Naive thymus-derived CD4-positive, alpha-beta T cell (primary cell): ENCODE data around the gene ZNF195. TPM values are rescaled to one million over a fixed set of nuclear protein-coding genes. Genes with fewer than 3 reads are reported as not detected.
"Not testable (repeated sequence)": the region's sequence is repeated elsewhere in the genome, so short reads cannot be mapped to it uniquely, and the experiment has no call there.

Experiments used
- ATAC-seq: fragments of 150-1000 bp; cut with Tn5 transposase; 2 replicates; pipeline ENCODE4 v1.10.0; 2021; ENCODE audit warnings: mild to moderate bottlenecking, moderate library complexity
- CTCF ChIA-PET: fragments of 350-600 bp; sonication (Branson Sonifier 250); formaldehyde crosslinking; loops from one replicate; lab custom pipeline; 2021; ENCODE audit warnings: antibody characterized with exemption; lab: Charles Lee
- POLR2A ChIA-PET: fragments of 350-600 bp; sonication (Branson Sonifier 250); formaldehyde crosslinking; loops from one replicate; lab custom pipeline; 2021; ENCODE audit warnings: antibody characterized with exemption, inconsistent platforms; lab: Charles Lee
- DNase-seq, 9 donors: peaks; one replicate each; pipeline versions ENCODE4 v3.0.0 to v3.0.0-alpha.2; 2020 to 2022; ENCODE audit warnings: mixed read lengths in 1 of 9
- H3K27ac ChIP-seq: one replicate; pipeline ENCODE4 v1.7.0; 2013; ENCODE audit warnings: mild to moderate bottlenecking, low read depth, low read length, moderate library complexity
- H3K27me3 ChIP-seq, 2 donors: one replicate each; pipeline ENCODE4 v1.7.0; 2013; ENCODE audit warnings: low read length in 2 of 2, mild to moderate bottlenecking in 2 of 2, moderate library complexity in 2 of 2; ENCODE audit not compliant: control insufficient read depth in 2 of 2, insufficient read depth in 2 of 2
- H3K36me3 ChIP-seq, 3 experiments: 1 replicate in 2 of 3; 2 replicates in 1 of 3; pipeline ENCODE4 v1.7.0; 2013; ENCODE audit warnings: low read length in 3 of 3, mild to moderate bottlenecking in 3 of 3, moderate library complexity in 1 of 3; ENCODE audit not compliant: insufficient read depth in 3 of 3, control insufficient read depth in 2 of 3
- H3K4me1 ChIP-seq, 2 donors: one replicate each; pipeline ENCODE4 v1.7.0; 2013; ENCODE audit warnings: low read length in 2 of 2, mild to moderate bottlenecking in 2 of 2, moderate library complexity in 1 of 2; ENCODE audit not compliant: control insufficient read depth in 2 of 2, insufficient read depth in 2 of 2
- H3K4me3 ChIP-seq: 2 replicates; pipeline ENCODE4 v1.7.0; 2013; ENCODE audit warnings: mild to moderate bottlenecking, low read length
- H3K9me3 ChIP-seq, 3 experiments: 1 replicate in 2 of 3; 2 replicates in 1 of 3; pipeline ENCODE4 v1.7.0; 2013; ENCODE audit warnings: low read length in 3 of 3; ENCODE audit not compliant: control insufficient read depth in 2 of 3
- H3K27ac Mint-ChIP-seq, 9 donors: one replicate each; pipeline ENCODE4 v1.8.0; 2020 to 2022; ENCODE audit warnings: mixed read lengths in 9 of 9, mild to moderate bottlenecking in 8 of 9, moderate library complexity in 5 of 9, inconsistent platforms in 2 of 9
- H3K27me3 Mint-ChIP-seq, 5 donors: one replicate each; pipeline ENCODE4 v1.8.0; 2021 to 2022; ENCODE audit warnings: mixed read lengths in 5 of 5, mild to moderate bottlenecking in 1 of 5
- H3K36me3 Mint-ChIP-seq, 5 donors: one replicate each; pipeline ENCODE4 v1.8.0; 2020 to 2022; ENCODE audit warnings: mixed read lengths in 5 of 5, mild to moderate bottlenecking in 3 of 5, inconsistent platforms in 1 of 5
- H3K4me1 Mint-ChIP-seq, 7 donors: one replicate each; pipeline ENCODE4 v1.8.0; 2020 to 2022; ENCODE audit warnings: mixed read lengths in 7 of 7, mild to moderate bottlenecking in 3 of 7, inconsistent platforms in 1 of 7
- H3K4me3 Mint-ChIP-seq, 10 donors: one replicate each; pipeline ENCODE4 v1.8.0; 2020 to 2022; ENCODE audit warnings: mild to moderate bottlenecking in 10 of 10, mixed read lengths in 10 of 10, moderate library complexity in 6 of 10, inconsistent platforms in 2 of 10
- H3K9me3 Mint-ChIP-seq, 11 donors: one replicate each; pipeline ENCODE4 v1.8.0; 2020 to 2022; ENCODE audit warnings: mixed read lengths in 11 of 11, mild to moderate bottlenecking in 4 of 11, inconsistent platforms in 1 of 11, moderate library complexity in 1 of 11
- intact Hi-C, 2 donors: fragments of 100-400 bp; cut with micrococcal nuclease; formaldehyde crosslinking; loops; one replicate each; pipeline ENCODE4 v1.15.1; 2023
- polyA plus RNA-seq, 2 donors: library from polyadenylated mRNA; unstranded; fragments of 300-500 nt; fragmentation: Illumina TruSeq; gene quantifications; one replicate each; pipeline ENCODE4 v1.2.3, GENCODE V29; 2021
- total RNA-seq, 6 experiments: library from RNA in 5 of 6; stranded (reverse) in 5 of 6; gene quantifications; 1 replicate in 5 of 6; 2 replicates in 1 of 6; pipeline ENCODE4 v1.2.3 and lab custom pipeline; 2021 to 2026

The ZNF195 gene
- total and polyA plus RNA-seq, 7 experiments from 2014 or later: 18.4 to 39.0 (median 29.9) TPM

GRCh38 chr11:3404076-3404925 is 25.4 kb upstream of the ZNF195 start:
- intact Hi-C loops, H3K36me3 Mint-ChIP-seq, ATAC-seq, H3K27me3 ChIP-seq, H3K27ac ChIP-seq, CTCF ChIA-PET, H3K9me3 ChIP-seq, H3K4me3 Mint-ChIP-seq, H3K27me3 Mint-ChIP-seq, H3K9me3 Mint-ChIP-seq, DNase-seq, POLR2A ChIA-PET, H3K4me3 ChIP-seq, H3K4me1 ChIP-seq, H3K36me3 ChIP-seq, H3K27ac Mint-ChIP-seq: not testable (repeated sequence)
- peaks cover 0 to 11% (median 6%) of the 10 kb centered on the region in 7 donors for H3K4me1 Mint-ChIP-seq

- H3K36me3 Mint-ChIP-seq, H3K4me3 ChIP-seq, H3K27ac ChIP-seq, H3K9me3 Mint-ChIP-seq, POLR2A ChIA-PET, H3K36me3 ChIP-seq, H3K4me1 Mint-ChIP-seq, DNase-seq, H3K9me3 ChIP-seq, intact Hi-C loops, CTCF ChIA-PET, H3K4me3 Mint-ChIP-seq, H3K27me3 Mint-ChIP-seq, H3K4me1 ChIP-seq, H3K27ac Mint-ChIP-seq, ATAC-seq, H3K27me3 ChIP-seq: not testable (repeated sequence)
Measured at GRCh38 chr11:3402861-3403250, 23.9 kb upstream of the ZNF195 start.

- H3K36me3 ChIP-seq, DNase-seq, H3K4me1 Mint-ChIP-seq, CTCF ChIA-PET, H3K27ac ChIP-seq, intact Hi-C loops, ATAC-seq, H3K9me3 ChIP-seq, H3K27me3 Mint-ChIP-seq, H3K4me1 ChIP-seq, H3K9me3 Mint-ChIP-seq, POLR2A ChIA-PET, H3K4me3 Mint-ChIP-seq, H3K36me3 Mint-ChIP-seq, H3K4me3 ChIP-seq, H3K27me3 ChIP-seq: not testable (repeated sequence)
- H3K27ac Mint-ChIP-seq: peak overlapping the region in 1 of 9 donors; percentile 45
Measured at GRCh38 chr11:3402181-3402860, 23.4 kb upstream of the ZNF195 start.

- H3K36me3 ChIP-seq, DNase-seq, H3K27me3 ChIP-seq, H3K4me3 ChIP-seq, ATAC-seq, H3K27ac Mint-ChIP-seq, H3K27ac ChIP-seq, H3K27me3 Mint-ChIP-seq, CTCF ChIA-PET, H3K9me3 ChIP-seq, H3K4me1 Mint-ChIP-seq, H3K4me3 Mint-ChIP-seq, H3K4me1 ChIP-seq, intact Hi-C loops, POLR2A ChIA-PET, H3K9me3 Mint-ChIP-seq, H3K36me3 Mint-ChIP-seq: not testable (repeated sequence)
Measured at GRCh38 chr11:3401052-3401451, 22.1 kb upstream of the ZNF195 start.

GRCh38 chr11:3398509-3398908 is 19.6 kb upstream of the ZNF195 start:
- H3K4me3 ChIP-seq, H3K9me3 ChIP-seq, intact Hi-C loops, CTCF ChIA-PET, H3K36me3 Mint-ChIP-seq, H3K36me3 ChIP-seq, H3K4me3 Mint-ChIP-seq, H3K9me3 Mint-ChIP-seq, H3K27ac Mint-ChIP-seq, ATAC-seq, H3K27me3 ChIP-seq, H3K4me1 ChIP-seq, H3K27ac ChIP-seq, DNase-seq, H3K4me1 Mint-ChIP-seq, POLR2A ChIA-PET: not testable (repeated sequence)
- peaks cover 0 to 11% (median 7%) of the 10 kb centered on the region in 5 donors for H3K27me3 Mint-ChIP-seq

- H3K36me3 Mint-ChIP-seq, H3K9me3 Mint-ChIP-seq, DNase-seq, intact Hi-C loops, H3K4me1 ChIP-seq, H3K36me3 ChIP-seq, H3K27ac Mint-ChIP-seq, H3K4me1 Mint-ChIP-seq, POLR2A ChIA-PET, CTCF ChIA-PET, H3K27ac ChIP-seq, H3K4me3 ChIP-seq, H3K9me3 ChIP-seq, H3K27me3 ChIP-seq, ATAC-seq, H3K4me3 Mint-ChIP-seq: not testable (repeated sequence)
- H3K27me3 Mint-ChIP-seq: peaks cover 0 to 11% (median 7%) of the 10 kb centered on the region in 5 donors
Measured at GRCh38 chr11:3398106-3398505, 19.2 kb upstream of the ZNF195 start.

- POLR2A ChIA-PET, H3K4me1 Mint-ChIP-seq, intact Hi-C loops, H3K27me3 ChIP-seq, CTCF ChIA-PET, H3K27ac Mint-ChIP-seq, H3K36me3 Mint-ChIP-seq, ATAC-seq, H3K4me1 ChIP-seq, H3K4me3 Mint-ChIP-seq, DNase-seq, H3K4me3 ChIP-seq, H3K36me3 ChIP-seq, H3K9me3 ChIP-seq, H3K9me3 Mint-ChIP-seq, H3K27ac ChIP-seq: not testable (repeated sequence)
- H3K27me3 Mint-ChIP-seq: peaks cover 0 to 17% (median 9%) of the 10 kb centered on the region in 5 donors
Measured at GRCh38 chr11:3397210-3397609, 18.3 kb upstream of the ZNF195 start.
